Measurements from ENCODE around the gene CCDC137. TPM values are rescaled to one million over a fixed set of nuclear protein-coding genes. Genes with fewer than 3 reads are reported as not detected.

CCDC137 gene
- total RNA-seq, 4 donors from 2014 or later, result 13.9 to 27.2 (median 17.0) TPM

GRCh38 chr17:81722184-81723120 lies 55.9 kb downstream of the CCDC137 start:
- Histone ChIP-seq H3K27me3 (no peaks in the 10 kb centered on the region), H3K4me3 (no peak overlapping the region), H3K4me1 (peaks cover 0 to 32% (median 0%) of the 10 kb centered on the region in 4 donors), H3K36me3 (peaks cover 0 to 11% (median 0%) of the 10 kb centered on the region in 3 donors), H3K9me3 (no peaks in the 10 kb centered on the region), H3K27ac (peak overlapping the region in 2 of 4 donors; percentile 24 to 81)
- TF ChIP-seq POLR2A (IDR thresholded peaks at IDR 0.05) (no peak), CTCF (IDR thresholded peaks at IDR 0.05) (no peak)
- DNase-seq, result peak in 2 of 3 donors; percentile 83 to 90

Small RNA genes lying within 50 kb of the gene (small RNA-seq; reads per million reads assigned to genes)
- 0 to 0.13 reads per million in 2 donors for gene MIR6786

Other genes starting within 250 kb of the CCDC137 start
- gene ACTG1, start 153.9 kb upstream of the CCDC137 start, total RNA-seq, result 1,000 to 10,000 TPM; 2,510 to 3,878 (median 3,203) TPM
- gene FSCN2, start 138.4 kb upstream of the CCDC137 start, total RNA-seq, result 1 to 10 TPM; 1.2 to 7.9 (median 5.2) TPM
- 10 to 100 TPM; 38.2 to 66.9 (median 52.2) TPM for gene FAAP100, start 114.4 kb upstream of the CCDC137 start, total RNA-seq
- 100 to 1,000 TPM in 3 of 4 donors, 10 to 100 TPM in 1; 77.2 to 911 (median 122) TPM for gene NPLOC4, start 29.6 kb upstream of the CCDC137 start, total RNA-seq
- gene TSPAN10, start 29.5 kb upstream of the CCDC137 start, total RNA-seq, result not detected
- gene PDE6G, start 10.2 kb upstream of the CCDC137 start, total RNA-seq, result not detected
- gene OXLD1, start 132 bp upstream of the CCDC137 start, total RNA-seq, result 10 to 100 TPM in 3 of 4 donors, 1 to 10 TPM in 1; 1.7 to 55.4 (median 41.9) TPM
- gene ARL16, start 17.1 kb downstream of the CCDC137 start, total RNA-seq, result 10 to 100 TPM; 33.5 to 45.4 (median 43.4) TPM
- 100 to 1,000 TPM; 118 to 186 (median 171) TPM for gene HGS, start 17.3 kb downstream of the CCDC137 start, total RNA-seq
- 10 to 100 TPM; 65.6 to 99.9 (median 76.4) TPM for gene MRPL12, start 36.6 kb downstream of the CCDC137 start, total RNA-seq
- gene SLC25A10, start 45.5 kb downstream of the CCDC137 start, total RNA-seq, result 100 to 1,000 TPM in 1 of 4 donors, 10 to 100 TPM in 3; 37.1 to 109 (median 64.1) TPM
- gene GCGR, start 137.4 kb downstream of the CCDC137 start, total RNA-seq, result 1 to 10 TPM in 1 of 4 donors, under 1 TPM in 1, not detected in 2; 0.67 to 1.1 TPM
- 10 to 100 TPM; 19.6 to 47.9 (median 28.8) TPM for gene MCRIP1, start 166.6 kb downstream of the CCDC137 start, total RNA-seq
- gene PPP1R27, start 168.3 kb downstream of the CCDC137 start, total RNA-seq, result not detected
- 1,000 to 10,000 TPM in 3 of 4 donors, 100 to 1,000 TPM in 1; 326 to 1,290 (median 1,196) TPM for gene P4HB, start 193.8 kb downstream of the CCDC137 start, total RNA-seq
- 100 to 1,000 TPM; 282 to 475 (median 350) TPM for gene ARHGDIA, start 204.6 kb downstream of the CCDC137 start, total RNA-seq
- gene ALYREF, start 224.8 kb downstream of the CCDC137 start, total RNA-seq, result 10 to 100 TPM; 38.9 to 96.6 (median 45.3) TPM
- 100 to 1,000 TPM in 1 of 4 donors, 10 to 100 TPM in 3; 69.3 to 126 (median 85.1) TPM for gene ANAPC11, start 225.0 kb downstream of the CCDC137 start, total RNA-seq
- 1 to 10 TPM in 1 of 4 donors, under 1 TPM in 1, not detected in 2; 0.76 to 1.6 TPM for gene NPB, start 235.5 kb downstream of the CCDC137 start, total RNA-seq
- 100 to 1,000 TPM in 3 of 4 donors, 10 to 100 TPM in 1; 67.7 to 297 (median 179) TPM for gene PCYT2, start 244.7 kb downstream of the CCDC137 start, total RNA-seq